Measurements from ENCODE around the gene TUT7.
"Not testable (repeated sequence)": the region's sequence is repeated elsewhere in the genome, so short reads cannot be mapped to it uniquely, and the experiment has no call there.

Gene TUT7

GRCh38 chr9:86318187-86318586, 36.0 kb downstream of the TUT7 start:
- Histone ChIP-seq H3K36me3 (ENCODE audit: control insufficient read depth, insufficient read depth, low read length) (peaks cover 29% of the 10 kb centered on the region), H3K27me3 (ENCODE audit: control insufficient read depth, insufficient read depth, low read length) (no peaks in the 10 kb centered on the region), H3K4me3 (ENCODE audit: low read length) (no peak overlapping the region)

GRCh38 chr9:86315078-86315477, 39.1 kb downstream of the TUT7 start:
- Histone ChIP-seq H3K27ac (ENCODE audit: low read depth, low read length) (no peak overlapping the region), H3K9ac (ENCODE audit: low read length) (no peak overlapping the region), H3K27me3 (ENCODE audit: control insufficient read depth, insufficient read depth, low read length) (no peaks in the 10 kb centered on the region), H3K4me1 (ENCODE audit: control insufficient read depth, insufficient read depth, low read length) (no peaks in the 10 kb centered on the region), H3K36me3 (ENCODE audit: control insufficient read depth, insufficient read depth, low read length) (peaks cover 24% of the 10 kb centered on the region), H3K4me3 (ENCODE audit: low read length) (no peak overlapping the region)

More at GRCh38 chr9:86318187-86318586, 36.0 kb downstream of the TUT7 start:
- Histone ChIP-seq H3K27ac (ENCODE audit: low read depth, low read length) (no peak overlapping the region), H3K4me1 (ENCODE audit: control insufficient read depth, insufficient read depth, low read length) (no peaks in the 10 kb centered on the region), H3K9ac (ENCODE audit: low read length) (no peak overlapping the region)

GRCh38 chr9:86312959-86313358, 41.3 kb downstream of the TUT7 start:
- not testable (repeated sequence) for H3K4me1 ChIP-seq (ENCODE audit: control insufficient read depth, insufficient read depth, low read length); H3K27me3 ChIP-seq (ENCODE audit: control insufficient read depth, insufficient read depth, low read length); H3K4me3 ChIP-seq (ENCODE audit: low read length); H3K27ac ChIP-seq (ENCODE audit: low read depth, low read length)
- H3K9ac ChIP-seq (ENCODE audit: low read length), result peak overlapping the region; percentile 16
- H3K36me3 ChIP-seq (ENCODE audit: control insufficient read depth, insufficient read depth, low read length), result peaks cover 22% of the 10 kb centered on the region

GRCh38 chr9:86308687-86309086, 45.5 kb downstream of the TUT7 start:
- Histone ChIP-seq H3K9ac (ENCODE audit: low read length) (no peak overlapping the region), H3K27me3 (ENCODE audit: control insufficient read depth, insufficient read depth, low read length) (no peaks in the 10 kb centered on the region), H3K36me3 (ENCODE audit: control insufficient read depth, insufficient read depth, low read length) (peaks cover 21% of the 10 kb centered on the region), H3K4me1 (ENCODE audit: control insufficient read depth, insufficient read depth, low read length) (no peaks in the 10 kb centered on the region), H3K4me3 (ENCODE audit: low read length) (no peak overlapping the region), H3K27ac (ENCODE audit: low read depth, low read length) (no peak overlapping the region)

- no peak overlapping the region for H3K9ac ChIP-seq (ENCODE audit: low read length)
- H3K27me3 ChIP-seq (ENCODE audit: control insufficient read depth, insufficient read depth, low read length), result no peaks in the 10 kb centered on the region
- H3K4me3 ChIP-seq (ENCODE audit: low read length), result no peak overlapping the region
- H3K4me1 ChIP-seq (ENCODE audit: control insufficient read depth, insufficient read depth, low read length), result no peaks in the 10 kb centered on the region
- H3K36me3 ChIP-seq (ENCODE audit: control insufficient read depth, insufficient read depth, low read length), result peaks cover 25% of the 10 kb centered on the region
- H3K27ac ChIP-seq (ENCODE audit: low read depth, low read length), result no peak overlapping the region
Observed at GRCh38 chr9:86304236-86304730, 49.9 kb downstream of the TUT7 start.

- H3K27ac ChIP-seq (ENCODE audit: low read depth, low read length), result no peak overlapping the region
Observed at GRCh38 chr9:86303316-86303975, 50.8 kb downstream of the TUT7 start.

GRCh38 chr9:86301686-86302085, 52.5 kb downstream of the TUT7 start:
- H3K27ac ChIP-seq (ENCODE audit: low read depth, low read length), result no peak overlapping the region
- no peaks in the 10 kb centered on the region for H3K27me3 ChIP-seq (ENCODE audit: control insufficient read depth, insufficient read depth, low read length)

More at GRCh38 chr9:86303316-86303975, 50.8 kb downstream of the TUT7 start:
- H3K4me1 ChIP-seq (ENCODE audit: control insufficient read depth, insufficient read depth, low read length), result no peaks in the 10 kb centered on the region
- H3K9ac ChIP-seq (ENCODE audit: low read length), result no peak overlapping the region
- no peak overlapping the region for H3K4me3 ChIP-seq (ENCODE audit: low read length)
- peaks cover 30% of the 10 kb centered on the region for H3K36me3 ChIP-seq (ENCODE audit: control insufficient read depth, insufficient read depth, low read length)
- no peaks in the 10 kb centered on the region for H3K27me3 ChIP-seq (ENCODE audit: control insufficient read depth, insufficient read depth, low read length)

GRCh38 chr9:86300701-86301100, 53.5 kb downstream of the TUT7 start:
- H3K36me3 ChIP-seq (ENCODE audit: control insufficient read depth, insufficient read depth, low read length), result peaks cover 29% of the 10 kb centered on the region
- no peak overlapping the region for H3K4me3 ChIP-seq (ENCODE audit: low read length)
- H3K4me1 ChIP-seq (ENCODE audit: control insufficient read depth, insufficient read depth, low read length), result no peaks in the 10 kb centered on the region
- H3K27me3 ChIP-seq (ENCODE audit: control insufficient read depth, insufficient read depth, low read length), result no peaks in the 10 kb centered on the region
- H3K9ac ChIP-seq (ENCODE audit: low read length), result no peak overlapping the region
- no peak overlapping the region for H3K27ac ChIP-seq (ENCODE audit: low read depth, low read length)

More at GRCh38 chr9:86301686-86302085, 52.5 kb downstream of the TUT7 start:
- Histone ChIP-seq H3K9ac (ENCODE audit: low read length) (no peak overlapping the region), H3K4me1 (ENCODE audit: control insufficient read depth, insufficient read depth, low read length) (no peaks in the 10 kb centered on the region), H3K36me3 (ENCODE audit: control insufficient read depth, insufficient read depth, low read length) (peaks cover 30% of the 10 kb centered on the region), H3K4me3 (ENCODE audit: low read length) (no peak overlapping the region)

- H3K9ac ChIP-seq (ENCODE audit: low read length), result no peak overlapping the region
- peaks cover 24% of the 10 kb centered on the region for H3K36me3 ChIP-seq (ENCODE audit: control insufficient read depth, insufficient read depth, low read length)
- no peak overlapping the region for H3K4me3 ChIP-seq (ENCODE audit: low read length)
- H3K4me1 ChIP-seq (ENCODE audit: control insufficient read depth, insufficient read depth, low read length), result no peaks in the 10 kb centered on the region
- no peak overlapping the region for H3K27ac ChIP-seq (ENCODE audit: low read depth, low read length)
- no peaks in the 10 kb centered on the region for H3K27me3 ChIP-seq (ENCODE audit: control insufficient read depth, insufficient read depth, low read length)
Observed at GRCh38 chr9:86298873-86299272, 55.3 kb downstream of the TUT7 start.

- not testable (repeated sequence) for H3K27ac ChIP-seq (ENCODE audit: low read depth, low read length); H3K4me1 ChIP-seq (ENCODE audit: control insufficient read depth, insufficient read depth, low read length); H3K36me3 ChIP-seq (ENCODE audit: control insufficient read depth, insufficient read depth, low read length); H3K4me3 ChIP-seq (ENCODE audit: low read length); H3K9ac ChIP-seq (ENCODE audit: low read length); H3K27me3 ChIP-seq (ENCODE audit: control insufficient read depth, insufficient read depth, low read length)
Observed at GRCh38 chr9:86290341-86290740, 63.9 kb downstream of the TUT7 start.

- Histone ChIP-seq H3K27ac (ENCODE audit: low read depth, low read length) (no peak overlapping the region), H3K4me3 (ENCODE audit: low read length) (no peak overlapping the region), H3K9ac (ENCODE audit: low read length) (no peak overlapping the region), H3K4me1 (ENCODE audit: control insufficient read depth, insufficient read depth, low read length) (no peaks in the 10 kb centered on the region), H3K36me3 (ENCODE audit: control insufficient read depth, insufficient read depth, low read length) (no peaks in the 10 kb centered on the region), H3K27me3 (ENCODE audit: control insufficient read depth, insufficient read depth, low read length) (no peaks in the 10 kb centered on the region)
Observed at GRCh38 chr9:86288499-86289198, 65.6 kb downstream of the TUT7 start.

- no peak overlapping the region for H3K27ac ChIP-seq (ENCODE audit: low read depth, low read length)
- H3K27me3 ChIP-seq (ENCODE audit: control insufficient read depth, insufficient read depth, low read length), result no peaks in the 10 kb centered on the region
- H3K36me3 ChIP-seq (ENCODE audit: control insufficient read depth, insufficient read depth, low read length), result peaks cover 3% of the 10 kb centered on the region
- no peak overlapping the region for H3K4me3 ChIP-seq (ENCODE audit: low read length)
- peaks cover 3% of the 10 kb centered on the region for H3K4me1 ChIP-seq (ENCODE audit: control insufficient read depth, insufficient read depth, low read length)
- no peak overlapping the region for H3K9ac ChIP-seq (ENCODE audit: low read length)
Observed at GRCh38 chr9:86287013-86287412, 67.2 kb downstream of the TUT7 start.

- Histone ChIP-seq H3K4me3 (ENCODE audit: low read length) (no peak overlapping the region), H3K4me1 (ENCODE audit: control insufficient read depth, insufficient read depth, low read length) (peaks cover 3% of the 10 kb centered on the region), H3K36me3 (ENCODE audit: control insufficient read depth, insufficient read depth, low read length) (peaks cover 3% of the 10 kb centered on the region), H3K27me3 (ENCODE audit: control insufficient read depth, insufficient read depth, low read length) (no peaks in the 10 kb centered on the region), H3K27ac (ENCODE audit: low read depth, low read length) (no peak overlapping the region), H3K9ac (ENCODE audit: low read length) (no peak overlapping the region)
Observed at GRCh38 chr9:86286278-86286677, 67.9 kb downstream of the TUT7 start.

Data from rectal smooth muscle tissue (tissue), 1 donor.